GM19239 (cell line): ENCODE measurements around the gene FHIT.

Source experiments
- DNase-seq: peaks from one replicate; pipeline ENCODE4 v3.0.0; 2011; ENCODE audit warnings: low spot score; ENCODE audit not compliant: insufficient read length
- FAIRE-seq: peaks from 2 replicates; lab custom pipeline; 2011; peaks lifted over from hg19 to GRCh38; lab: Jason Lieb, UNC

FHIT gene

DNA sequence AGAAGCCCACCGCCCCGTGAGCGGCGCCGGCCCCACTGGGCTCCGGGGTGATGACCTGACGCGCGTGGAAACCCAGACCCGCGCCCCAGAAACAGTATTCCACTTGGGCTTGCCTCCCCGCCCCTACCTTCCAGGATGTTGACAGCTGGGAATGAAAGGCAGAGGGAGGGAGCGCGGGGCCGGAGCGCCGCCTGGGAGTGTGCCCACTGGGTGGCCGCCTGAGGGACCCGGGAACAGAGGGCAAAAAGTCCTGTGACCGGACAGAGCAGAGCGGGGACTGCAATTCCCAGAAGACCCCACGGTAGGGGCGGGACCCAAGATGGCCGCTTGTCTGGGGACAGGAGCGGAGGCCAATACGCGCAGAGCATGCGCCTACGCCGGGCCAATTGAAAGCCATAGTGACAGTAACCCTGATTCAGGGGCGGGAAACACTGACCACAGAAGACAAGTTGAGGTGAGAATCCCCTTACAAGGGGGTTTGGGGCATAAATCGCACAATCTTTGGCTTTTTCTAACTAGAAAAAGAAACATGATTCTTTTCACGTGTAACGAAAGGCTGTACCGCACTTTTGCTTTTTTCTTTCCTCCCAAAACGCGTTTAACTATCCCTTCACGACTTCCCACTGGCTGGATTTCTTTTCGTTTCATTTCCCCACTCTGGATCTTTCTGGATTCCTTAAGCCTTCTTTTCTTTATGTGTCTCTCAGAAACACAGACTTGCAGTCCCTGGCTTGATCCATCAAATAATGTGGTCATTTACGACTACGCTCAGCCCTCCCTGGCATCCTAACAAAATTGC lies at the start of gene FHIT:
Gene FHIT, minus strand, starts transcription at position 279 of the 799 bp plus-strand sequence.
- FAIRE-seq (no peak), DNase-seq (peak; percentile 75)

DNA sequence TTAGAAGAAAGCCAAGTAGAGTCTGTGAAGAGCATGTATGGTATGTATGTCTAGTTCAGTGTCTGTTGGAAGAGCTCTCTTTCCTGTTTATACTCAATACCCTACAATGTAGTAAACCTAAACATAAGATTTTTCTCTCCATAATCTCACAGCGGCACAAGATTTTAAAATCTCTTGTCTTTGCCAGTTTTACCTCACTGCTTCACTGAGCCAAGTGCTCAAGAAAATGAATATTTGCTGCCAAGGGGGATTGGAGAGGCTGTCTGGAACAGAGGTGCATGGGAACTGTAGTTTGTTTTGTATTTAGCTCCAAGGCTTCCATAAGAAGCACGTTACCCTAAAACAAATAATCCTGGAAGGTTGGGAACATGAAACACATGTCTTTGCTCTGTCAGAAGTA lies 49.5 kb upstream of the FHIT start:
- FAIRE-seq: peak; percentile 64
- no peak for DNase-seq

DNA sequence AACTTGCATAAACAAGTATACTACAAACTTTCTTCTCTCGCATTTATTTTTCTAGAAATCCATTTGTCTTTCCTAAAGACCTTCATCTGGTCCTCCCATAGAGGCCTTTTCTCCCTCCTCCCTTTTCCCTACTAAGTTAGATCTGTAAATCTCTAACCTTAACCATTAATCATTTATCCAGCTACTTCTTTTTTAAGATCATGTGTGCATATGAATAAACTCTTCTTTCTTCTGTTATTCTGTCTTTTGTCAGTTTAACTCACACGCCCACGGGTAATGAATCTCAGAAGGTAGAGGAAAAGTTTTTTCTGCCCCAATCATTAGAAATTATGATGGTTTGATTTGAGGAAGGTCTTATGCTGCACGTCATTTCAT lies 48.7 kb upstream of the FHIT start:
- FAIRE-seq (peak; percentile 8), DNase-seq (no peak)

DNA sequence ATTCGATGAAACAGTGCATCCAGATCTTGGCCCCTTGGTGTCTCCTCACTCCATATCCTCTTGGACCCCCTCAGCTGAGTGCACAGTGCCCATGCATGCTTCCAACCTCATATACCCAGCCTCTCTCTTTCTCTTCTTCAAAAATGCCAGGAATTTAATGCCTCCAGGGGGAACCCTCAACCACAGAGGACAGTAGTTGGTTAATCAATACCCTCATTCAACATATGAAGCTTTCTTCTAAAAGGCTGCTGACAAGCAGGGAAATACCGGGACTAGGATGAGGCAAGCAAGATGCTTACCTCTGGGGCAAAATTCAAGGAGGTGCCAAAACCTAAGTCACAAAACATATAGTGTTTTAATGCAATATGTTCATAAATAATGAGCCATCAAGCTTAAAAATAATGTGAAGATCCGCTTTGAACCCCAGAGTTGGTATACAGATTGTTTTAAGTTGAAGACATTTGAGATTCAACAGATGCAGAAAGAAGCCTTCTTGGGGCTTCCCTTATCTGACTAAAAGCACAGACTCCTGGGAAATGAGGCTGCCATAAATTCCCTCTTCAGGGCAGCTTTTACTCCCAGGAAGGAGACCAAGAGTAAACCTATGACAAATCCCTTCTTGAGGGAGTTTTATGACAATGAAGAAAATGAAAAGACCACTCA lies 48.2 kb upstream of the FHIT start:
- FAIRE-seq (no peak), DNase-seq (no peak)

DNA sequence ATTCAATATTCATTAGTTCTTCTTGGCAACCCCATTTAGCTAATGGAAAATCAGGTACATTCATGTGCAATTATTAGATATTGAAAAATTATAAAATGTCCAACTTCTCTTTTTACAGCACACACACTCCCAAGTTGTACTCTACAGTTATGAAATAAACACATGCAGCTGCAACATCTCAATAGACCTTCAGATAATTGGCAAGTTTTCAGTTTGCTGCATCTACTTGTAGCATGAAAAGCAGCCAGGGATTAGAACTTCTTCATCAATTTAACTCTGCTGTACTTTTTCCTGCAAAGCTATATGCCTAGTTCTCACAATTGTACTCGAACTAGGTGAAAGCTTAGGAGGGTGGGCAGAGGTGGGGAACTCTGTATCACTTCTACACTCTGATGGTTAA lies 46.6 kb upstream of the FHIT start:
- DNase-seq (no peak), FAIRE-seq (no peak)

DNA sequence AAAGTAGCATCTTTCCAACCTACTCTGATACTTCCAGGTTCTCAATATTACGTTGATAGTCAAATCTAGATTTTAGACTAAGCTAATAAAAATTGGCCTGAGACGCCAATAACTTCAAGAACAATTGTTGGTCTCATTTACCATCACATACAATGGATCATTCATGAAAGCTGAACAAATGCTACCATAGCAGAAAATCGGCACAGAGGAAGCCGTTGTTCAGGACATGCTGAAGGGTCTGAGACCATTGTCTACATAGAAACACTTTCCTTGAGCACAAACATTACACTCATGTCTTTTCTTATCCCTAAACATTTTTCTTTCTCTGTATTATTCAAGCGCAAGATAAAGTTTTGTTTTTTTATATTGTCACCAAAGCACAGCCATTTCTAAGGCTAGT lies 37.2 kb upstream of the FHIT start:
- DNase-seq (no peak), FAIRE-seq (no peak)

DNA sequence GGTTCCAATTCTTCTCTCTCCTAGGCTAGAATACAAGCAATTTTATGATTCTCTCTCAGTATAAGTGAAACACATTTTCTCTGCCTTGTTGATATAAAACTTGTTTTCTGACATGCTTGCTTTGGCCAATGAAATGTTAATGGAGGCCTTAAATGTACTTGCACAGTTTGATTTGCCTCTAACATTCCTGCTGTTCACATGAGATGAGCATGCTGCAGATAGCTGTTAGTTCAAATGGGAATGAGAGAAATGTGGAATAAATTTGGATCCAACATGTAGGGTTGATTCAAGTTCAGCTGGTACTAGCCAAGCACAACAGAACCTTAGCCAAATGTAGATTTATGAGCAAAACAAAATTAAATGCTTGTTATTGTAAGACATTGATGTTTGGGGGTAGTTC lies 32.6 kb upstream of the FHIT start:
- FAIRE-seq: no peak
- DNase-seq: no peak

DNA sequence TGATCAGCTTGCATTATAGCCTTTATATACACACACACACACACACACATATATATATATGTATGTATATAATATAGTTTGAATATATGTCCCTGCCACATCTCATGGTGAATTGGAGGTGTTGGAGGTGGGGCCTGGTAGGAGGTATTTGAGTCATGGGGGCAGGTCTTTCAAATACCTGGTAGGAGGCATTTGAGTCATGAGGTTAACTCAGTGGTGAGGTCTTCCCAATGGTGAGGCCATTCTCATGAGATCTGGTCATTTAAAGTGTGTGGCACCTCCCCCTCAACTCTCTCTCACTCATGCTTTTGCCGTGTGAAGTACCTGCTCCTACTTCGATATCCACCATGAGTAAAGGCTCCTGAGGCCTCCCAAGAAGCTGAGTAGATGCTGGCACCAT lies 27.5 kb upstream of the FHIT start:
- FAIRE-seq (no peak), DNase-seq (no peak)

DNA sequence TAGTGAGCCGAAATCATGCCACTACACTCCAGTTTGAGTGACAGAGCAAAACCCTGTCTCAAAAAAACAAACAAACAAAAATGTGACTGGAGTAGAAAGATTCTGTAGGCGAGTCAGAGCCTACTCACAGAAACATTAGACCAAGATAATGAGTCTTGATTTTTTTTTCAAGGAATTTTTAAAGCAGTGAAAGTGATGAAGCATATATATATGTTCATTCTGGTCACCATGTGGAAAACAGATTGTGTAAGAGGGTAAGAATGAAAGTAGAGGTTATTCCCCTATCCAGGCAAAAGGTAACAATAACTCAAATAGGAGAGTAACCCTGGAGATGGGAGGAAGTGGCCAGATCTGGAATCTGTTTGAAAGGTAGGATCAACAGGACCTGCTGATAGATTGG lies 26.2 kb upstream of the FHIT start:
- no peak for FAIRE-seq
- DNase-seq: no peak

DNA sequence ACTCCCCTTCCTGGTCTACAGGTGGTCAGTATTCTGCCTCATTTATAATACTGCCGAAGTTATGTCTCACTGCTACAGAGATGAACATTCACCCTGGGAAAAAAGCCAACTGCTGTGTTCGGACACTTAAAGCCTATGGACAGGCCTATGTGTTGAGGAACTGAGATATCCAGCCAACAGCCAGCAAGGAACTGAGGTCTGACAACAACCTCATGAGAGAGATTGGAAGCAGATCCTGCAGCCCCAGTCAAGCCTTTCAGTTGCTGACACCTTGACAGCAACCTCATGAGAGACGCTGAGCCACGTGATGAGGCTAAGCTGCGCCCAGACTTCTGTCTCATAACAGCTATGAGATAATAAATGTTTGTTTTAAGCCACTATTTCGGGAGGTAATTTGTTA lies 18.2 kb upstream of the FHIT start:
- no peak for FAIRE-seq

DNA sequence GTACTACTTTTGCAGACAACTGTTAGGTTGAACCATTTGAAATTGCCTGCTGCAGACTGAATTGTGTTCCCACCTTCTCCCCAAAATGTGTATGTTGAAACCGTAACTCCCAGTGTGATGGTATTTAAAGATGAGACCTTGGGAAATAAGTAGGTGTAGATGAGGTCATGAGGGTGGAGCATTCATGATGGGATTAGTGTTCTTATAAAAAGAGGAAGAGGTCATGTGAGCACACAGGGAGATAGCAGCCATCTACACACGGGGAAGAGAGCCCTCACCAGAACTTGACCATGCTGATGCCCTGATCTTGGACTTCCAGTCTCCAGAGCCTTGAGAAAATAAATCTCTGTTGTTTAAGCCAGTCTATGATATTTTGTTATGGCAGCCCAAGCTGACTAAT lies 17.4 kb upstream of the FHIT start:
- DNase-seq (no peak), FAIRE-seq (no peak)

More for the DNA sequence above, 18.2 kb upstream of the FHIT start:
- no peak for DNase-seq

DNA sequence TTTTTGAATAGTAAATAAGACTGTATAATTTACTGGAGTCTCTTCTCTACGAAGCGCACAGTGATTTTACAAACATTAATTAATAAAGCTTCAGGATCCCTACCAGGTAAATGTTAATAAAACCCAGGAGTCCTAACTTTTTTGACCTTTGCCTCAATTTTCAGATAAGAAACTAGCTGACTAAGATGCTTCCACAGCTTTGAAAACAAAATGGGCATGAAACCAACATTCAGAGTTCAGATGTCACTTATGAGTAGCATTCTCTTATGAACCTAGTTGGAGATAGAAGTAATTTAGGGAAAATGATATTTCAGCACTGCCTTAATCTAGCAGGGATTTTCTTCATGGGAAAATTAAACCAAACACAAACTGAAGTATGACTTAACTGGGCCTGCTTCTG lies 13.0 kb upstream of the FHIT start:
- no peak for DNase-seq

DNA sequence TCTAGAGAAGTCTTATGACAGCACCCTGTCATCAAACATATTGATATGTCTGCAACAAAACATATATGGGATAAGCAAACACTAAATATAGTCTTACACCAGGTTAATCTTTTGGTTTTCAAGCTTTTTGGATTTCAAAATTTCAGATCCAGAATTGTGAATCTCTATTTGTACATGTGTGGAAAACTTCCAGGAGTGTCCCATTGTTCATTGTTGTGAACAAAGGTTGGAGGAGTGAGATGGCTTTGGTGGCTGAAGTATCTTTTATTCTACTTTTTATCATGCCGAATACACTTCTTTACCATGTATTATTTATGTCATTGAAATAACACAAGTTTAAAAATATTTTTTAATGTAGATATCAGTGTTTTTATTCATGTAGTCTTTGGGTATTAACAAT lies 5.9 kb upstream of the FHIT start:
- DNase-seq: no peak
- no peak for FAIRE-seq

More for the DNA sequence above, 13.0 kb upstream of the FHIT start:
- FAIRE-seq: no peak

DNA sequence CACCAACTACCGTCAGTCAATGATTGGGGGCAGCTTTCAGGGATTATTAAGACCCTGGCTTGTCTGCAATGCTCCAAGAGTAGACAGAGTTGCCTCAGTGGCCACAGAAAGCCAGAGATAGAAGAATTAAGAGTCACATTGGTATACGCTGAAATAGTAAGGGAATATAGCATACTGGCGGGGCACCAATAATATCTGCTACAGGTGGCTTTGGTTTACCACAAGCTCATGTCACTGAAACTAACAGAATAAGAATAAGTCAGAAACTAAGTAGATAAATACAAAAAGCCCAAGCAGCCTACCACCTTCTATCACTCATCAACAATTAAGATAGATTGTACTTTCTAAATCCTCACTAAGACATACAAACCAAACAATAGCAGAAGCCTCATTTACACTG lies 2.5 kb upstream of the FHIT start:
- no peak for DNase-seq
- FAIRE-seq: no peak

DNA sequence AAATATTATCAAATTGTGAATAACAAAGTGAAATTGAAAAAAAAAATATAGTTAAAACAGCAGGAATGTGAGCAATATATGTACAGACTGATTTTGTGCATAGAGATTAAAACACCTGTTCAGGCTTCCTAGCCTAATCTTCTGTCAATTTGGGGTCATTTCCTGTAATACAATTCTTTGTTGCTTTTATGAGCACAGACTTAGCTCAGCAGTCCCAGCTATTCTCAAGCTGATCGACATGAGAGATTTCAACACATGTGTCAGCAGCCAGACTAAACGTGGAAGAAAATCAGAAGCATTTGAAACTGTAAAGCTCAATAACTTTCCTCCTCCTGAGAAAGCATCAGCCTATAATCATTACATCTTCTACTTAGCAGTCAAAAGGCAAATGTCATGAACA lies 1.6 kb upstream of the FHIT start:
- FAIRE-seq (peak; percentile 60), DNase-seq (no peak)

DNA sequence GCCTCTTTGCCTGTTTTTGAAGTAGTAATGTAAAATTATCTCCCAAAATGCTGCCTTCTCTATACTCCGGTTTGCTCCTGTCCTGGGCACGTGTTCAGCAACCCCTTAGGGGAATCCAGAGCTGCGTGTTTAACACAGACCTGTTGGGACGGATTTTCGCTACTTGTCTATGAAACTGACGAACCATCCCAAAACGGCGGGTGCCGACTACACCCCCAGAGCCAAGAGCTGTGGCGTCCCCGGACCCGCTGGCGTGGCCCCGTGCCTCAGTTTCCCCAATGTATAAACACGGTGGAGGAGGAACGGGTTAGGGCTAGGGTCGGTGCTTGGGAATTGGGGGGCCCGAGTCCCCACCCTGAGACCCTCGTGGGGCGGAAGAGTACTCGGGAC lies 473 bp downstream of the FHIT start:
- FAIRE-seq: no peak
- DNase-seq: no peak

DNA sequence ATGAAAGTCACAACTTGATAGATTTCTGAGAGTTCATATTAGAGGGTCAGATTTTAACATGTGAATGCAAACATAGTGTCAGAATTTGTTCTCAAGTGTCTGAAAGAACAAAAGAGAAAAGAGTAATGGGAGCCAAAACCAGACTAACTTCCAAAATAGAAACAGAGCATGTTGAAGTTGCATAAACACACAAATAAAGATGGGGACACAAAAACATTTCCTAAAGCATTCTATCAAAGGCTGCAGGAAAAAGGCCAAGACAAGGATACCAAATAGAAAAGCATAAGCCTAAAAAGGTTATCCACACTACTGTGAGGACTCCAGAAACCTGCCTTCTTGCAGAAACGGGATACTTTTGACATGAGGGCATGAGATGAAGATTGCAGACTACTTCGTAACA lies 2.8 kb downstream of the FHIT start:
- DNase-seq (no peak), FAIRE-seq (no peak)

DNA sequence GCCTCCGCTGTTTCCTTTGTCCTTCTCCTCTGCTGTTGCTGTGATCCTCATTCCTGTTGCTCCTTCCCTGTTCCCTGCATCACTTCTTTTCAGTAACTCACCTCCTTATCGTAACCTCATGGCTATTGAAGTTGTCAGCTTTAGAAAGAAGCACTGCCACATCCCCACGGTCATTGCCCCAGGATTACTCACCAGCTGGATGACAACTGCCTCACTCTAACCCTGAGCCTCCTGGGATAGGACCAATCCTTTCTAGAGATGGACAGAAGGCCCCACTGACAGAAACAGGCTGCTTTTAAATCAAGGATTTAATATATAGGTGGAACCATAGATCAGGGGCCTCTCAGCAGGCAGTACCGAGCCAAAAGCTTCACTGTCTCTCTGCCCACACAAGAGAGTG lies 4.1 kb downstream of the FHIT start:
- no peak for FAIRE-seq

DNA sequence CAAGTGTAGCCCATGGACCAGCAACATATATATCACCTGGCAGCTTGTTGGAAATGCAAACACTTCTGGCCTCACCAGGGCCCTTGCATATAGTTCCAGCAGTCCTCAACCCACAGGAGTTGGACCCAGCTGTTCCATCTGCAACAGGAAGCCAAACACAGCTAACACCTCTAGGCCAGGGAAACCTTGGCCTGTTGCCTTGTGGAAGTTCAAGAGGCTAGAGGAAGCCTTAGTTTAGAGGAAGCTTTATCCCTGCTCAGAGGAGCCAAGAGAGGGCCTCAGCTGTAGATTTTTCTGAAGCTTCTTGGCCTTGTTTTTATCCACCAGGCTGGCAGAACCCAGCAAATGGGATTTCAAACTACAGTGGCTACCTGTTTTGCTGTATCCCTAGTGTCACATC lies 11.4 kb downstream of the FHIT start:
- no peak for DNase-seq
- FAIRE-seq: no peak

More for the DNA sequence above, 4.1 kb downstream of the FHIT start:
- DNase-seq: no peak

DNA sequence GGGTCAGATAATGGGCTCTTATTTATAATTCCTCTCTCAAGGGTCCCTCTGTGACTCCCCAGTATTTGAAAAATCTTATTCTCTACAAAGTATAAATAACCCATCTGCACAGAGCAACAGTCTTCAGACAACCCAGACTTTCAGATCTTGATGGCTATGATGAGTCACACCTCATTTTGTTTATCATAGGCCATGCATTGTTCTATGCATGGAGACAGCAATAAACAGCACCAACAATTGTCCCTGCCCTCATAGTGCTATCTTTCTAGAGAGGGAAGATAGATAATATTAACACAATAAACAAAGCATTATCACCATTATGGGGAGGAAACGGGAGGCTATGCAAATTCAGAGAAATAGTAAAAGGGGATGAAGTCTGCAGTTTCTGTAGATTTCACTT lies 13.4 kb downstream of the FHIT start:
- peak; percentile 88 for FAIRE-seq
- no peak for DNase-seq

DNA sequence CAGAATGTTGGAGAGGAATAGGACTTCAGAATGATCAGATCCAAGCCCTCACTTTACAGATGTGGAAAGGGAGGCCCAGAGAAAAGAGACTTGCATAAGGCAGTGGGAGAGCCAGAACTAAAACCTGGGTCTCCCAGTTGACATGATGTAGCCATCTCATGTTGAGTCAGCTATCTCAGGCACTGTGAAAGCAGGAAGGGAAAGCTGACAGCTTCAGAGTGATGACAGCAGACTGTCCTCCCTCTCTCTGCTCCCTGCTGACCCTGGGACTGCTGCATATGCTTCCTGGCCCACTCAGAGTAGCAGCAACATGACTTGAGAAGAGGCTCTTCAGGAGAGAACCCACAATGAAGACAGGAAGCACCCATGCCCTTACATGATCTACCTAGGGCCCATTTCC lies 14.7 kb downstream of the FHIT start:
- DNase-seq (no peak), FAIRE-seq (peak; percentile 91)

DNA sequence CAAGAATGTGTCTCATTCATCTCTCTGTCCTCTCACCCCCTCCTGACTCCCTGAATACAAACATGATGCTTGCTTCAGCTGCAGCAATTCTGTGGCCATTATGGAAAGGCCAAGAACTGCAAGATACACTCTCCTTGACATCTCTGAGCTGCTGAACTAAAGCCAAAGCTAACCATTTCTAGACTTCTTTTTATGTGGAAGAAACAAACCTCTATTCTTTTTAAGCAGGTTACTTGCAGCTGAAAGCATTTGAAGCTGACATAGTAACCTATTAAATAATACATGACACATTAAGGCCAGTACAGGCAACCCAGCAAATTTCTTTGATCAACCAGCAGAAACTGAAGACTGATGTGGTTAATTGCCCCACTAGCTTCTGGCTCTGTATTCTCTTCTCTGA lies 17.5 kb downstream of the FHIT start:
- DNase-seq (no peak), FAIRE-seq (peak; percentile 86)
